G401 (cell line): ENCODE measurements around the gene CEMIP2. TPM values are rescaled to one million over a fixed set of nuclear protein-coding genes. Genes with fewer than 3 reads are reported as not detected.
"Not testable (repeated sequence)": the region's sequence is repeated elsewhere in the genome, so short reads cannot be mapped to it uniquely, and the experiment has no call there.

ENCODE experiments used
- DNase-seq: peaks from one replicate; pipeline ENCODE4 v3.0.0-alpha.2; 2015; ENCODE audit warnings: low spot score
- in situ Hi-C: cut with HindIII; loops from 2 replicates; pipeline ENCODE4 v1.10.0; 2016; ENCODE audit warnings: low sequenced_read_pairs, mixed read lengths
- total RNA-seq: library from RNA; depleted of rRNA; stranded (reverse); fragments of >200 nt; shearing (Covaris generic); gene quantifications from 2 replicates; pipeline ENCODE4 v1.2.3, GENCODE V29; 2014; rRNA removed

CEMIP2 gene, protein sequence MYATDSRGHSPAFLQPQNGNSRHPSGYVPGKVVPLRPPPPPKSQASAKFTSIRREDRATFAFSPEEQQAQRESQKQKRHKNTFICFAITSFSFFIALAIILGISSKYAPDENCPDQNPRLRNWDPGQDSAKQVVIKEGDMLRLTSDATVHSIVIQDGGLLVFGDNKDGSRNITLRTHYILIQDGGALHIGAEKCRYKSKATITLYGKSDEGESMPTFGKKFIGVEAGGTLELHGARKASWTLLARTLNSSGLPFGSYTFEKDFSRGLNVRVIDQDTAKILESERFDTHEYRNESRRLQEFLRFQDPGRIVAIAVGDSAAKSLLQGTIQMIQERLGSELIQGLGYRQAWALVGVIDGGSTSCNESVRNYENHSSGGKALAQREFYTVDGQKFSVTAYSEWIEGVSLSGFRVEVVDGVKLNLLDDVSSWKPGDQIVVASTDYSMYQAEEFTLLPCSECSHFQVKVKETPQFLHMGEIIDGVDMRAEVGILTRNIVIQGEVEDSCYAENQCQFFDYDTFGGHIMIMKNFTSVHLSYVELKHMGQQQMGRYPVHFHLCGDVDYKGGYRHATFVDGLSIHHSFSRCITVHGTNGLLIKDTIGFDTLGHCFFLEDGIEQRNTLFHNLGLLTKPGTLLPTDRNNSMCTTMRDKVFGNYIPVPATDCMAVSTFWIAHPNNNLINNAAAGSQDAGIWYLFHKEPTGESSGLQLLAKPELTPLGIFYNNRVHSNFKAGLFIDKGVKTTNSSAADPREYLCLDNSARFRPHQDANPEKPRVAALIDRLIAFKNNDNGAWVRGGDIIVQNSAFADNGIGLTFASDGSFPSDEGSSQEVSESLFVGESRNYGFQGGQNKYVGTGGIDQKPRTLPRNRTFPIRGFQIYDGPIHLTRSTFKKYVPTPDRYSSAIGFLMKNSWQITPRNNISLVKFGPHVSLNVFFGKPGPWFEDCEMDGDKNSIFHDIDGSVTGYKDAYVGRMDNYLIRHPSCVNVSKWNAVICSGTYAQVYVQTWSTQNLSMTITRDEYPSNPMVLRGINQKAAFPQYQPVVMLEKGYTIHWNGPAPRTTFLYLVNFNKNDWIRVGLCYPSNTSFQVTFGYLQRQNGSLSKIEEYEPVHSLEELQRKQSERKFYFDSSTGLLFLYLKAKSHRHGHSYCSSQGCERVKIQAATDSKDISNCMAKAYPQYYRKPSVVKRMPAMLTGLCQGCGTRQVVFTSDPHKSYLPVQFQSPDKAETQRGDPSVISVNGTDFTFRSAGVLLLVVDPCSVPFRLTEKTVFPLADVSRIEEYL (N-terminal part only)
- 1.8 and 8.6 TPM in 2 replicates for total RNA-seq

DNA sequence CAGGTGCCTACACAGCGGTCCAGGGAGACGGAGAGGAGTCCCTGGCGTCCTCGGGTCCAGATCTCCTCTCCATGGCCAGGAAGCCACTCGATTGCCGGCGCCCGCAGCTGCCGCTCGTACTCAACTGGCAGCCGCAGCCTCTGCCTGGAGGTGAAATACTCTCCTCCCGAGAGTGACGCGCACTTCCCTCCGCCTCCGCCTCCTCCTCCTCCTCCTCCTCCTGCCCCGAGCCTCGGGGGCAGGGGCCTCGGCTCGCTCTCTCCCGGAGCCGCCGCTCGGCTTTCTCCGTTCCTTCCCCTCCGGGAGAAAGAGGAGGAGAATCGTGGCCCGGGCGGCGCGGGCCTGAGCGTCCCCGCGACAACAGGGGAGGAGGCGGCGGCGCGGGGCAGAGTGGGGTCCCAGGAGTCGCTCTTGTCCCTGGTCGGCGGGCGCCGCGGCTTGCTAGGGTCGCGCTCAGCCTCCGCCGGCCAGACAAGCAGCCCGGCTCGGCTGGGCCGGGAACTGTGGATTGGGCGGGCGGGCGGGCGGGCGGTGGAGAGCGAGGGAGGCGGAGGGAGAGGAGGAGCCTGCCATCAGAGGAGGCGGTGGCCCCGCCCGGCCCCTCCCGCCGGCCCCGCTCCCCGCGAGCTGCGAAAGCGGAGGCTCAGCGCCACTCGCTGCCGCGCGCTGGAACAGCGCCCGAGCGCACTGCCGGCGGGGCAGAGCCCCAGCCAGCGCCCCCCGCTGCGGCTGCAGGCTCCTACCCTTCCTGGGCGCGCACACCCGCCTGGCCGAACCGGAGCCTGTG lies at the start of gene CEMIP2:
Gene CEMIP2 (minus strand): TSS at position 126 of the 787 bp plus-strand sequence. CDS start 18,140 bp downstream, outside the sequence.
- DNase-seq, result peak; percentile 89
- in situ Hi-C loops, result no loop called here

DNA sequence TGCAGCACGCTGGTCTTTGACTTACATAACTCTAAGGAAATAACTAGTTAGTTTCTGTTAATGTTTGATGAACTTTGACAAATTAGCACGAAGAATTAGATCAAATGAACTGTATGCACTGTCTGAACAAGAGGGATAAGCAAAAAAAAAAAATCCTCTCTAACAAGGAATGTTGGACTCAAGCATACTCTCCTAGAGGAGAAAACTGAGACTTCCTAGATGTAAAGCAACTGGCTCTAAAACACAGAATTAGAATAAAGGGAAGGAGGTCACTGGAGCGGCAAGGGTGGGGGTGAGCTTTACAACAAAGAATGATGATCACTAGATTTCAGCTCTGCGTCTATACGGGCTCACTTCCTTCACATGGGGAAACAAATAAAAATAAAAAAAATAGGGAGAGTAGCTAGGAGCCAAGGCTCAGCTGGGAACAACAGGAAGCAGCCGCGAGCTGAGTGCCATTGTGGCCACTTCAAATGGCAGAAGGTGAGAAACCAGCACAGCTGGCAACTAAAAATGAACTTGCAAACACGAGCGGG lies 48.7 kb upstream of the CEMIP2 start:
- in situ Hi-C loops, result loop anchor here (25.0 kb wide), 1 partner anchor 220 kb away; no protein-coding TSS in a partner anchor
- DNase-seq, result no peak

DNA sequence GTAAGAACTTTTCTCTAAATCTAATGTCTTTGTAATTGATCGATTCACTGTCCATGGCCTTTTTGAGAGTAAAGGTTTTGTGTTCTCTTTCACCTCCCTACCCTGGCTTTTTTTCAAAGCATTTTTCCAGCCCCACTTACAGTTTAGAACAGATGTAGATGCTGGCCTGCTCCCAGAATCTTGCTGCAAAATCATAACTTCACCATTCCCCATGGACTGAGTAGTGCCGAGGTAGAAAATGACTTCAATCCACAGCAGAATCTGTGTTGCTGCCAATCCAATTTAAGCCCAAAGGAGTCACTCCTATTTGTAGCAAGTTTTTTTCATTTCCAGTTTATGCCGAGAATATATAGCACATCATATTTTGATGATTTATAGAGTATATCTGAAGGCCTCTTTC lies 46.5 kb upstream of the CEMIP2 start:
- peak; percentile 17 for DNase-seq
- in situ Hi-C loops, result loop anchor here (25.0 kb wide), 1 partner anchor 222 kb away; no protein-coding TSS in a partner anchor

DNA sequence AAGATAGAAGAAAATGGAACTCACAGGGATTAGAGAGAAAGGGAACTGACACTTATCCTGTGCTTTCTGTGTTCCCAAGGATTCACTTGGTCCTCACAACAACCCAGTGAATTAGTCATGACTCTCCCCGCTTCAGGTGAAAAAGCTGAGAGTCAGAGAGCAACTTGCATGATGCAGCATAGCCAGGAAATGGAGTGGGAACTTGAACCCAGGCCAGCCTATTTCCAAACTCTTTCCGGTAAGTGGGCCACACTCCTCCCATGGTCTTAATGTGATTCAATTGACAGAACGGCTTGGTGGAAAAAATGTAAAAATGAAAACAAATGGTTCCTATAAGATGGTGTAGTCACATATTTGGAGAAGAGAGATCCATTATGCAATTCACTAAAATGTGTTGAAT lies 45.9 kb upstream of the CEMIP2 start:
- in situ Hi-C loops, result loop anchor here (25.0 kb wide), 1 partner anchor 223 kb away; no protein-coding TSS in a partner anchor
- DNase-seq, result no peak

DNA sequence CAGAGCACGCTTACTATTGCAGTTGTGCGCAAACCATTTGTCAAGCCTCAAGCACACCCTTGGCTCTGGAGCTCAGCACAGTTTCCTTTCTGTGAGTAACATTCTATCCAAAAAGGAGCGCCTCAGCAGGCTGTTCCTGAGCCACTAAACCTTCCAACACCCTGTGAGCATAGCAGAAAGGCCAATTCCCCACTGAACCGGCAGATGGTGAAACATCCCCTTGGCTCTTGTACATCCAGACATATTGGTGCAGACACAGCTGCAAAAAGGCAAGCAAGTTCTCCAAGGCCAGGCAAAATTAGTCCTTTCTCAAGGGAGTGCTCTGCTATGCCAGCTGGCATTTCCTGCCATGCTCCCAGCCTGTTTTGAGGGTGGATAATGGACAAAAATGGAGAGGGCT lies 44.1 kb upstream of the CEMIP2 start:
- in situ Hi-C loops, result loop anchor here (25.0 kb wide), 1 partner anchor 225 kb away; no protein-coding TSS in a partner anchor
- DNase-seq, result peak; percentile 78

DNA sequence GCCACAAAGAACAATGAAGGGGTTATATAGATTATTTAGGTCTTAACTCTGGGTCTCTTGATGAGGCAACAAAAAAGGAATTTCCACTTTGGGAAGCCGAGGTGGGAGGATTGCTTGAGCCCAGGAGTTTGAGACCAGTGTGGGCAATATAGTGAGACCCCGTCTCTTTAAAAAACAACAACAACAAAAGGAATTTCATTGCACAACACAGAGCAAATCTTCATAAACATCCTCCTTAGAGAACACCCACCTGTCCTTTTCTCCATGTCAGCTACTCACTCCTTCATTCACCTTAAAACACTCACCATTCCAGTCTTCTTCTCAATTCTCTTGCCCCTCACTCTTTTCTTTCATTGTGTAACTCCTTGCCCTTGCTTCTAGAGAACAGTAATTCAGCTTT lies 39.8 kb upstream of the CEMIP2 start:
- DNase-seq, result no peak
- in situ Hi-C loops, result loop anchor here (25.0 kb wide), 1 partner anchor 229 kb away; no protein-coding TSS in a partner anchor

DNA sequence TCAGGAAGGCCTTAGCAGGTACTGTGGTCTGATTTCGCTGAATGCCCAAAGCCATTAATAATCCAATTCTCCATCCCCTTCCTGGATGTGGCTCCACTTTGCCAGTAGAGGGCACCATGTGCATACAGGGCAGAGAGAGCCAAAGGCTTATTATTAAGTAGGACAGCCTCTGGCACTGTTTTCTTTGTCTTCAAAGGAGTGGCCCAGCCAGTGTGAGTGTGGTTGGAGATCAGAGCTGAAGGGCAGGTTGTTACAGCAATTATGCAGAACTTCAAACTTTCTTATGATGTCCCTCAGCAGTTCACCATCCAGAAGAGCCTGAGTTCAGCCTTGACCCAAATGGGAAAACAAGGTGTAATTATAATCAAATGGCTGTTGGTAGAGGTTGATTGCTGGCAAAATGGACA lies 38.6 kb upstream of the CEMIP2 start:
- in situ Hi-C loops, result loop anchor here (25.0 kb wide), 1 partner anchor 230 kb away; no protein-coding TSS in a partner anchor

DNA sequence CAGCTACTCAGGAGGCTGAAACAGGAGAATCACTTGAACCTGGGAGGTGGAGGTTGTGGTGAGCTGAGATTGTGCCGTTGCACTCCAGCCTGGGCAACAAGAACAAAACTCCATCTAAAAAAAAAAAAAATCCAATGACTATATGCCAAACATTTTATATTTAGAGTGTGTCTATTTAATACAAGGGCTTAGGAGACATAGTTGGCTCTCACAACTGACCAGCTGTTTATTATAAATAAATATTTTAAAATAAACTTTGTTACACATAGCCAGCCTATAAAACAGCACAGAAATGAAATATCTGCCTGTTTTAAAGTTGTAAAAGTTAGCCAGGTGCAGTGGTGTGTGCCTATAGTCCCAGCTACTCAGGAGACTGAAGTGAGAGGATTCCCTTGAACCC lies 36.8 kb upstream of the CEMIP2 start:
- in situ Hi-C loops, result loop anchor here (25.0 kb wide), 1 partner anchor 232 kb away; no protein-coding TSS in a partner anchor
- not testable (repeated sequence) for DNase-seq

More for the DNA sequence above, 38.6 kb upstream of the CEMIP2 start:
- peak; percentile 65 for DNase-seq

DNA sequence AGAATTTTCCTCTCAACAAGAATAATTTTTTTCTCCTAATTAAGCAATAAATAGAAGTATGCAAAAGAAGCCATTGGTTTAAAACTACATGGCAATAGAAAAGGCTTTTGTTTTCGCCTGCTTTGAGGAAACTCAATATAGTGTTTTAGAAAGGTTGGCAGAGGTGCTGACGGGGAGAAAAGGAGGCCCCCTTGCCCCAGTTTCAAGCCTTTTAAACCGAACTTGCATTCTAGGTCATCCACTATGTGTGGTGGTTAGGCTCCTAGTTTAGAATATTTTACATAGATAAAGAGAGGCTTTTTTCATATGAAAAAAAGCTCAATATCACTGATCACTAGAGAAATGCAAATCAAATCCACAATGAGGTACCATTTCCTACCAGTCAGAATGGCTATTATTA lies 33.5 kb upstream of the CEMIP2 start:
- no peak for DNase-seq
- in situ Hi-C loops, result loop anchor here (25.0 kb wide), 1 partner anchor 235 kb away; no protein-coding TSS in a partner anchor

DNA sequence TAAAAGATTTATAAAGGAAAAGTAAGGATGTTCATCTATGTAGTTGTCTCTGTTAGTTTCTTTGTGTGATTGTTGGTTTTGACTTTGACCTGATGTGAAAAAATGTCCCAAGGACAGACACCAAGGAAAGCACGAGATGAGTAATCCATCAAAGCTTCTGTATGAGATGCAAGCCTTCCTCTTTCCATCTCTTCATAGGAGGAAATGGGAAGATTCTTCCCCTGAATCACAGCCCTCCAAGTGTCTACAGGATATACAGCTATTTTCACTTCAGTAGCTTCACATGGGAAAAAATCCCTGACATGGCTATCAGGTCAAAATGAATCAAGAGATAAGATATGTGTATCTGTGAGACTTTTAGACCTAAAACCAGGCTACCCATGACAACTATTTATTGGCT lies 29.0 kb upstream of the CEMIP2 start:
- in situ Hi-C loops, result no loop called here

DNA sequence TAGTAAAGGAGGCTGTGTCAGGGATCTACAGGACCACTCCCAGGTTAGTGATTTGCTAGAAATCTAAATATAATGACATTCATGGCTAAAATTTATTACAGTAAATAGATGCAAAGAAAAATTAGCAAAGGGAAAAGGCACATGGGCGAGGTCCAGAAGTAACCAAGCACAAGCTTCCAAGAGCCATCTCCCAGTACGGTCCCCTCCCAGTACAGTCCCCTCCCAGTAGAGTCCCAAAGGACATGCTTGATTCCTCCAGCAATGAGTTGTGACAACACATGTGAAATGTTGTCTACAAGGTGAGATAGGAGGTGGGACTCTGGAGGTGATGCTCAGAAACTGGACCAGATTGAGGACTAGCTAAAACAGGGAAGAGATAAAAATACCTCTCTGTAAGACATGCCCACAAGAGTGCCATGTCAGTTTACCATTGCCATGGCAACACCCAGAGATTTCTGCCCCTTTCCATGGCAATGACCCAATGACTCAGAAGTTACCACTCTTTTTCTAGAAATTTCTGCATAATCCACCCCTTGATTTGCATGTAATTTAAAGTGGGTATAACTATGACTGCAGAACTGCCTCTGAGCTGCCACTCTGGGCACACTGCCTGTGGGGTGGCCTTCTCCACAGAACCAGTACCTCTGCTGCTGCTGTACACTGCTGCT lies 27.9 kb upstream of the CEMIP2 start:
- DNase-seq, result no peak
- in situ Hi-C loops, result no loop called here

More for the DNA sequence above, 29.0 kb upstream of the CEMIP2 start:
- no peak for DNase-seq

DNA sequence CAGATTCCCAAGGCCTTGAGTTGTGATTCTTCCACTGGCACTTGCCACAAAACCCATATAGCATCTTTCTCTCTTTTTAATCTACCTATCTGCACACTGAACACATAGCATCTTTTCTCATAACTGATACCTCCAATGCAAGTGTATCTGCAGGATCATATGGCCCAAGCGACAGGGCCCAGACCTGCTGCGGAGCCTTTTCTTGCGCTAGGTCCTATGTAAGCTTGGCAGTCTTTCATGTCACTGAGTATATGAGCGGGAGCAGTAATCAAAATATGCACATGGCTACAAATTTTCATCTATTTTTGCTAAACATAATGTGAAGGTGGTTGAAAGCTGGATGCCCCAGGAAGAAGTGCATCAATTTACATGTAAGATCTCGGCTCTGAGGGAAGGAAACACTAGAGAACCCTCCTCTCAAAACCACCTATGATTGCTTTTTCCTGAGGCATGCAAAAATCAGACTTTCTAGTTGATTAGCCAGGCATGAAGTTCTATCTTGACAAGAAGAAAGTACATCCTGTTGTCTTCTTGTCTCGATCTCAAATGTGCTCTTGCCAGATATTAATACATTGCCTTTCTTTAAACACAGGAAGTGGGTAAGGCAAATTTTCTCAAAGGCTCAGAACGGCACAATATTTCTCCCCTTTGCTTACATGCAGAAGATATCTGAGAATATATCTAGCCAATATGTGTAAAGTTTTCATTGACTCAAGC lies 26.9 kb upstream of the CEMIP2 start:
- in situ Hi-C loops, result no loop called here

DNA sequence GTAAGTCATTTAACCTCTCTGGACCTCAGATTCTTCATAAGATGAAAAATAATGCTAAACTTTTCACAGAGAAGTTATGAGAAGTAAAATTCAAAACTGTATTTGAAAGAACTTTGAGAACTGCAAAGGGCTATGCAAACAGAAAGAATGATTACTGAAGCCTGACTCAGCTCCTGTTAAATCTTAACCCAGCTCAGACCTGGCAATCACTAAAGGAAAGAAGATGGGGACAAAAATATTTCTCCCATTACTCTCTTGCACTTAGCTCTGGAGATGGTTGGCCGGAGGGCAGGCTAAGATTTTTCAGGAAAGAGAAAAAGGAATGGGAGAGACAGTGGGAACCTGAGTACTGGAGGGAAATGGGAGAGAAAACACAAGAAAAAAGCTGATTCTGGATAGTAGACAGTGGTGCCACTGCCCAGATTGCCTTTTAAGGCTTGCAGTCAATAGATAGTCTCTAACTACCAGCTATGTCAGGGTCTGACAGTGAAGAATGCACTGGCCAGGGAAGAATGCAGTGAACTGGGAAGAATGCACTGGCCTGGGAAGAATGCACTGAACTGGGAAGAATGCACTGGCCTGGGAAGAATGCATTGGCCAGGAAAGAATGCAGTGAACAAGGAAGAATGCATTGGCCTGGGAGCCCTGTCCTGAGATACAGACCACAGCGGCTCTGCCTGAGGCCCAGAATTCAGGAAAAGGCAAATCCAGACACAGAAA lies 25.2 kb upstream of the CEMIP2 start:
- DNase-seq, result no peak
- in situ Hi-C loops, result no loop called here

More for the DNA sequence above, 26.9 kb upstream of the CEMIP2 start:
- DNase-seq, result no peak

DNA sequence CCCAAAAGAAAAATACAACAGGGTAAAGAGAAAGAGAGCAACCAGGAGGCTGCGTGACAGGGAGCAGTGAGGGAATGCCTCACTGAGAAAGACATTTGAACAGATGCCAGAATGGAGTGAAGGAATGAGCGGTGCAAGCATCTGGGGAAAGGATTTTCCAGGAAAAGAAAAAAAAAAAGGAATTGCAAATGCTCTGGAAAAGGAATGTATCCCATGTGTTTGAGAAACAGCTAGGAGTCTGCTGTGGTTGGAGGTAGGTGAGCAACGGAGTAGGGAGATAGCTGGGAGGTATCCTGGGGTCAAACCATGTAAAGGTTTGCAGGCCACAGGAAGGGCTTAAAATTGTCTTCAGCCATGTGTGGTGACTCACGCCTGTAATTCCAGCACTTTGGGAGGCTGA lies 23.6 kb upstream of the CEMIP2 start:
- in situ Hi-C loops, result no loop called here
- no peak for DNase-seq

DNA sequence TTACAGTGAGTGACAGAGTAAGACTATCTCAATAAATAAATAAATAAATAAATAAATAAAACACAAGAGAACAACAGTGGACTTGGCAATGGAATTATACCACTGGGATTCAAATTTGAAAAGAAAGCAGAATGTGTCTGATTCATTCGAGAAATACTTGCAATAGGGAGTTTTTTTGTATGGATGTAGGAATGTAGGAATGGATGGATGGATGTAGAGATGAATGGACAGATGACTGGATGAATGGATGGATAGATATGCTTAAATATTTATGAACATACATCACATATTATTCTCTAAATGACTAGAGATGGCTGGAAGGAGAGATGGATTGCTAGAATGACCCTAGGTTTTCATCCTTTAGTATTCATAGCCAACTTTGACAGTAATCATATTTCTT lies 22.0 kb upstream of the CEMIP2 start:
- no peak for DNase-seq
- in situ Hi-C loops, result no loop called here

DNA sequence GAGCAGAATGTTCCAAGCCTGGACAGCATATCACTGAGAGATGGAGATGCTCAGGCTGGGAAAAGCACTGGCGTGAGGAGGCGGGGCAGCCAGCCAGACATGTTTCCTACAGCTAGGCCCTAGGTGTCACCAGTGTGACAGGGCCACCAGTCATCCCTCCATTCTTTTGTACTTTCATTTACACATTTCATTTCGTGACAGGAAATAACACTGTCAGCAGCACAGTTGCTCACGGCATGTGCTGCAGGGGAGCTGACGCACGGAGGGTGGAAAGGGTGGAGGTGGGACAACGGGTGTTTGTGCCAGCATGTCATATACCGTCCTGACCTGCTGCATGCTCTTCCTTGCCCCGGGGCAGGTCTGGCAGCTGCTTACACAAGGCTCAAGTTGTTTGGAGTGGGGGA lies 14.8 kb upstream of the CEMIP2 start:
- DNase-seq, result peak; percentile 80
- in situ Hi-C loops, result no loop called here
